Coronary artery (tissue), 2 donors: ENCODE results near the gene CFAP77.

Source experiments
- DNase-seq: peaks from one replicate; pipeline ENCODE4 v3.0.0-alpha.2; 2017; ENCODE audit warnings: low spot score
- H3K27ac ChIP-seq, 2 donors: fragments of 200-600 bp; sonication (generic); one replicate each; pipeline ENCODE4 v1.5.1; 2016 to 2019
- H3K4me3 ChIP-seq: fragments of 200-600 bp; sonication (generic); 2 replicates; pipeline ENCODE4 v1.5.1; 2016; ENCODE audit warnings: mild to moderate bottlenecking, moderate library complexity
- TF ChIP-seq, protein P1 (sequence below): fragments of 200-600 bp; sonication (generic); IDR thresholded peaks from one replicate; pipeline ENCODE4 v1.5.1; 2019; ENCODE audit warnings: antibody characterized with exemption

CFAP77 gene

DNA sequence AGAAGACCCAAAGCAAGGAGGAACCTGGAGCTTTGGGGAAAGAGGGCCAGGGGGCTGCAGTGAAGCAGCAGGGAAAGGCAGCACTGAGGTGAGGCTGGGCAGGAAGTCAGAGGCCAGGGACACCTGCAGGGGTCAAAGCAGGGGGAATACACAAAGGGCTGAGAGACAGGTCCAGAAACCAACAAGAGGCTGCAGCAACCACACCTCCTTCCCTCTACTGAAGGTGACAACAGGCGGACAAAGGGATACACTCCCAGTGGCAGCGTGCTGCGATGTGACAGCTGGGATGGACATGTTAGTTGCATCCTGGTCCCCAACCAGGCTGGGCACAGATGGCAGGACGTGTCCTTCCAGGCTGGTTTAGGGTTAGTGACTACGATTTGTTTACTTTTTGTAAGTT, 12.6 kb downstream of the CFAP77 start:
- Histone ChIP-seq H3K27ac (no peak overlapping the region), H3K4me3 (no peak overlapping the region)
- TF ChIP-seq, protein P1, sequence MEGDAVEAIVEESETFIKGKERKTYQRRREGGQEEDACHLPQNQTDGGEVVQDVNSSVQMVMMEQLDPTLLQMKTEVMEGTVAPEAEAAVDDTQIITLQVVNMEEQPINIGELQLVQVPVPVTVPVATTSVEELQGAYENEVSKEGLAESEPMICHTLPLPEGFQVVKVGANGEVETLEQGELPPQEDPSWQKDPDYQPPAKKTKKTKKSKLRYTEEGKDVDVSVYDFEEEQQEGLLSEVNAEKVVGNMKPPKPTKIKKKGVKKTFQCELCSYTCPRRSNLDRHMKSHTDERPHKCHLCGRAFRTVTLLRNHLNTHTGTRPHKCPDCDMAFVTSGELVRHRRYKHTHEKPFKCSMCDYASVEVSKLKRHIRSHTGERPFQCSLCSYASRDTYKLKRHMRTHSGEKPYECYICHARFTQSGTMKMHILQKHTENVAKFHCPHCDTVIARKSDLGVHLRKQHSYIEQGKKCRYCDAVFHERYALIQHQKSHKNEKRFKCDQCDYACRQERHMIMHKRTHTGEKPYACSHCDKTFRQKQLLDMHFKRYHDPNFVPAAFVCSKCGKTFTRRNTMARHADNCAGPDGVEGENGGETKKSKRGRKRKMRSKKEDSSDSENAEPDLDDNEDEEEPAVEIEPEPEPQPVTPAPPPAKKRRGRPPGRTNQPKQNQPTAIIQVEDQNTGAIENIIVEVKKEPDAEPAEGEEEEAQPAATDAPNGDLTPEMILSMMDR: no peak
- DNase-seq: no peak

DNA sequence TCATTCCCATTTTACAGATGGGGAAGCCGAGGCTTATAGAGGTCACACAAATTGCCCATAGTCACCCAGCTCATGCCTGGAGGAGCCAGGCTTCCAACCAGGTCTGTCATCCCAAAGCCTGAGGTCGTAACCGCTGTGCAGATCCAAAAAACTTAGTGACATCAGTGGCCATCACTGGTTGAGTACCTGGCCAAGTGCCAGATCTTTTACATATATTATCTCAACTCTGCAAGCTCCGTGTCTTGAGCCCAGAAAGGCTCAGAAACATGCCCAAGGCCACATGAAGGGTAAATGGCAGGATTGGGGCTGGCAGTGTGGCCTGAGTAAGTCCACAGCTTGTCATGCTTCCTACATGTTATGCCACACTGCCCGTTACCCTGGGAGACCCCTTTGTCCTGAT, 13.5 kb downstream of the CFAP77 start:
- DNase-seq: no peak
- TF ChIP-seq, protein P1: no peak
- Histone ChIP-seq H3K4me3 (no peak overlapping the region), H3K27ac (no peak overlapping the region)

DNA sequence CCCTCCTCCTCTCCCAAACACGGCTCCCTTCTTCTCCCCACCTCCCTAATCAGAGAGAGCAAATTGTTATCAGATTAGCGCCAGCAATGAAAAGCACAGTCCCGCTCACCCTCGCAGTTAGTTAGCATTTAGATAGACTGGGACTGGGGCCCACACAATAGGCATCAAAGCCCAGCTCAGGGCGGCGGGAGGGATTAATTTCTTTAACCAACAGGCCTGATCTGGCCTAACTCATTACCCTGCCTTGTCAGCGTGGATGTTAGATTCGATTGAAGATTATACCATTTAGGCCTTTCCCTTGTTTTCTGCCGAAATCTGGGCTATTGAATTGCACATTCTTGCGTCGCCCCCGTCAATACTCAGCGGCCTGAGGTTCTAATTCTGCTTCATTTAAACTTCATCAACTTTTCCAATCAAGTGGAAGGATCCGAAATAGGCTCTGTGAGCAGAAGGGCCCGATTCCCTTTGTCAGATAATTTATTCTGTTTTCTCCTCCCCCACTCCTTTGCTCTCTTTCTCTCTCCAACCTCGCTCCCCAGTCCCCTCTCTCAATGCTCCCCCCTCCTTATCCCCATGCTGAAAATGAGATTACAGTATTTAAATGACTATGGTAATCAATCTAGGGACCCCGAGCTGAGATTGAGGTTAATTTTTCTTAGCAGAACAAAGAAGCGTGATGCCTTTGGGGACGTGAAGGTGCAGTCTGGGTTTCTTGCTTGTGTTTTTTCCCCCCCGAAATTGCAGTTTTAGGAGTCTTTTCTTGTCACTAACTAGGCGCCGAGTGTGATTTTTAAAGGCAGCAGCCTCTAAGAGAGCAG, 15.1 kb downstream of the CFAP77 start:
- no peak overlapping the region for H3K4me3 ChIP-seq
- no peak for DNase-seq
- no peak overlapping the region for H3K27ac ChIP-seq
- TF ChIP-seq, protein P1: no peak

DNA sequence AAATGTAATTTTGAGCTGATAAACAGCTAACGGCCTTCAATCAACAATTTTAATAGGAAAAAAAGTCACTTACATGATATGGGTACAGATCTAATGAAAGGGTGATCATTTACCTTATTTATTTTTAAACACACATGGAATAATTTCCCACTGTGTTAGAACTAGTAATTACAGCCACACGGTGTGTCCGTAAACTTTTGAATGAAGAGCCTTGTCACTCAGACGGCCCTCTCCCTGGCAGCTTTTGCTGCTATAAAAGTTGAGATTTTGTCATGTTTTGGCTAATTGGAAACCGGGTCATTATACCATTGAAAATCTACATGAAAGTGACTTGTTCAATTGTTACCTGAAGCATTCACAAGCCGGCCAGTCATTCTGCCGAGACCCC, 15.7 kb downstream of the CFAP77 start:
- Histone ChIP-seq H3K27ac (no peak overlapping the region), H3K4me3 (no peak overlapping the region)
- DNase-seq: no peak
- TF ChIP-seq, protein P1: no peak

DNA sequence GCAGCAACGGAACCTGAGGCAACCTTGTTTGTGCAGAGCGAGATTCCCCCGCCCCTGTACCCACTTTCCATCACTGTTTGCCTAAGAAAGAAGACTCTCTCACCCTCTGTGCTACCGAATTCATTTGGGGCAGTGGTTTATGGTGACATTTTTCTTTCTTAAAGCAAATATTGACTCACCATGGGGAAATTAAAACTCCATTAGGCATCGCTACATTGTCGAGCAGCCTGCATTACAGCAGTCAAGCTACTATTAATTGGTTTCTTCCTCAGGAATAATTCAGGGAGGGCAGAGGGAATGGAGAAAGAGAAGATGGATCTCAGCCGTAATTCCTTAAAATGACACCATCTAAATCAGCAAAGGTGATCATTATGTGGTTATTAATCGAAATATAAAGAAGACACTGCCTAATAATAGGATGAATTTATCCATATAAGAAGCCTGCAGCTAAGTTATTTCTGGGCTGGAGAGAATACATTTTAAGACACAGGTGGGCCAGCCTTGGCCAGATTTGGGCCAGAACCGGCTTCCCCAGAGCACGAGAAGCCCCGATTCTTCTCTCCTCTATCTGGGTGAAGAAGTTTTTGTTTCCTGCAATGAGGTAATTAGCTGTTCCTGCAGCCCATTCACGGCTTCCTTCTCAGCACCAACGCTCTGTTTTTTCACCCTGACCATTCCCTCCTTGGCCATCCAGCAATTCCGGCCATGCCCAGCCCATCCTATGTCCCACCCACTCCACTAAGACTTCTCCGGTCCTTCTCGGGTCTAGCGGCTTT, 16.8 kb downstream of the CFAP77 start:
- Histone ChIP-seq H3K27ac (no peak overlapping the region), H3K4me3 (no peak overlapping the region)
- no peak for DNase-seq
- TF ChIP-seq, protein P1: no peak

DNA sequence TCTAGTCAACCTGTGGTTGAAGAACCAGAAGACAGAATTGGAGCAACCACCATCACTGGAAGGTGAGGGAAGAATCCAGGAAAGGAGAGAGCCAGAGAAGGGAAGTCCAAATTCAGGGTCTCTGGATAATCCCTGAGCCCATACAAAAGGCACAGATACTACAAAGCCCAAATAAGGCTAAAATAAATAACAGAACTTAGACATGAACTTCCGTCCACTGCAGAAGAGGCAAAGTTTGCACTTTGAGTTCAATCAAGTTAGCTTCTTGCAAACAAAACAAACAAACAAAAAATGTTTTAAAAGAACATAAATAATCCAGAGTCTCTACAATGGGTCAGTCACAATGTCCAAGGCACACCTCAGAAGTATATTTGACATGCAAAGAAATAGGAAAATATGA, 21.0 kb downstream of the CFAP77 start:
- H3K27ac ChIP-seq: no peak overlapping the region
- no peak for DNase-seq
- TF ChIP-seq, protein P1: no peak
- no peak overlapping the region for H3K4me3 ChIP-seq
